ENCODE measurements around the gene PIP4K2A. TPM values are rescaled to one million over a fixed set of nuclear protein-coding genes. Genes with fewer than 3 reads are reported as not detected.

The PIP4K2A gene
- polyA plus RNA-seq, 1 donor = 15.3 TPM

GRCh38 chr10:22589851-22590514 is 124.4 kb downstream of the PIP4K2A start:
- peaks cover 9% of the 10 kb centered on the region for H3K36me3 ChIP-seq (ENCODE audit: control insufficient read depth, insufficient read depth, low read length)
- no peaks in the 10 kb centered on the region for H3K27me3 ChIP-seq (ENCODE audit: control insufficient read depth, insufficient read depth, low read length)
- H3K9me3 ChIP-seq (ENCODE audit: control insufficient read depth, low read depth, low read length) = no peaks in the 10 kb centered on the region
- 80% methylated on average over 1 of the region's 6 CpGs for WGBS (ENCODE audit: insufficient coverage, low lambda C conversion rate)
- H3K4me1 ChIP-seq (ENCODE audit: control insufficient read depth, insufficient read depth, low read length) = no peaks in the 10 kb centered on the region
- H3K27ac ChIP-seq (ENCODE audit: low read length) = no peak overlapping the region
- peak; percentile 20 to 43 for DNase-seq
- no peak overlapping the region for H3K4me3 ChIP-seq (ENCODE audit: low read length)

- Histone ChIP-seq H3K9me3 (ENCODE audit: control insufficient read depth, low read depth, low read length) (no peaks in the 10 kb centered on the region), H3K4me3 (ENCODE audit: low read length) (no peak overlapping the region), H3K36me3 (ENCODE audit: control insufficient read depth, insufficient read depth, low read length) (peaks cover 9% of the 10 kb centered on the region), H3K27ac (ENCODE audit: low read length) (no peak overlapping the region), H3K4me1 (ENCODE audit: control insufficient read depth, insufficient read depth, low read length) (no peaks in the 10 kb centered on the region), H3K27me3 (ENCODE audit: control insufficient read depth, insufficient read depth, low read length) (no peaks in the 10 kb centered on the region)
- 100% methylated on average over 1 of the region's 1 CpG for WGBS (ENCODE audit: insufficient coverage, low lambda C conversion rate)
- no peak for DNase-seq
Measured at GRCh38 chr10:22588462-22588861, 125.9 kb downstream of the PIP4K2A start.

GRCh38 chr10:22583683-22584082 is 130.7 kb downstream of the PIP4K2A start:
- peaks cover 16% of the 10 kb centered on the region for H3K36me3 ChIP-seq (ENCODE audit: control insufficient read depth, insufficient read depth, low read length)
- WGBS (ENCODE audit: insufficient coverage, low lambda C conversion rate) = no CpG with 5 or more reads among the region's 5 CpGs
- DNase-seq = no peak

GRCh38 chr10:22581461-22581860 is 132.9 kb downstream of the PIP4K2A start:
- no peak for DNase-seq
- peaks cover 9% of the 10 kb centered on the region for H3K36me3 ChIP-seq (ENCODE audit: control insufficient read depth, insufficient read depth, low read length)
- no peak overlapping the region for H3K4me3 ChIP-seq (ENCODE audit: low read length)
- H3K9me3 ChIP-seq (ENCODE audit: control insufficient read depth, low read depth, low read length) = no peaks in the 10 kb centered on the region
- no peak overlapping the region for H3K27ac ChIP-seq (ENCODE audit: low read length)
- H3K4me1 ChIP-seq (ENCODE audit: control insufficient read depth, insufficient read depth, low read length) = no peaks in the 10 kb centered on the region
- 100% methylated on average over 2 of the region's 2 CpGs for WGBS (ENCODE audit: insufficient coverage, low lambda C conversion rate)
- no peaks in the 10 kb centered on the region for H3K27me3 ChIP-seq (ENCODE audit: control insufficient read depth, insufficient read depth, low read length)

More at GRCh38 chr10:22583683-22584082, 130.7 kb downstream of the PIP4K2A start:
- H3K4me3 ChIP-seq (ENCODE audit: low read length) = no peak overlapping the region
- H3K27me3 ChIP-seq (ENCODE audit: control insufficient read depth, insufficient read depth, low read length) = no peaks in the 10 kb centered on the region
- H3K4me1 ChIP-seq (ENCODE audit: control insufficient read depth, insufficient read depth, low read length) = no peaks in the 10 kb centered on the region
- no peaks in the 10 kb centered on the region for H3K9me3 ChIP-seq (ENCODE audit: control insufficient read depth, low read depth, low read length)
- H3K27ac ChIP-seq (ENCODE audit: low read length) = no peak overlapping the region

- Histone ChIP-seq H3K4me3 (ENCODE audit: low read length) (no peak overlapping the region), H3K27me3 (ENCODE audit: control insufficient read depth, insufficient read depth, low read length) (no peaks in the 10 kb centered on the region), H3K4me1 (ENCODE audit: control insufficient read depth, insufficient read depth, low read length) (no peaks in the 10 kb centered on the region), H3K36me3 (ENCODE audit: control insufficient read depth, insufficient read depth, low read length) (peaks cover 12% of the 10 kb centered on the region), H3K9me3 (ENCODE audit: control insufficient read depth, low read depth, low read length) (no peaks in the 10 kb centered on the region), H3K27ac (ENCODE audit: low read length) (no peak overlapping the region)
- no CpG with 5 or more reads among the region's 9 CpGs for WGBS (ENCODE audit: insufficient coverage, low lambda C conversion rate)
- no peak for DNase-seq
Measured at GRCh38 chr10:22580711-22581110, 133.7 kb downstream of the PIP4K2A start.

- H3K36me3 ChIP-seq (ENCODE audit: control insufficient read depth, insufficient read depth, low read length) = peaks cover 12% of the 10 kb centered on the region
- no peaks in the 10 kb centered on the region for H3K27me3 ChIP-seq (ENCODE audit: control insufficient read depth, insufficient read depth, low read length)
- H3K9me3 ChIP-seq (ENCODE audit: control insufficient read depth, low read depth, low read length) = no peaks in the 10 kb centered on the region
- H3K4me1 ChIP-seq (ENCODE audit: control insufficient read depth, insufficient read depth, low read length) = no peaks in the 10 kb centered on the region
- whole genome bisulfite sequencing (ENCODE audit: insufficient coverage, low lambda C conversion rate) = 98% methylated on average over 3 of the region's 7 CpGs
- H3K4me3 ChIP-seq (ENCODE audit: low read length) = no peak overlapping the region
- no peak overlapping the region for H3K27ac ChIP-seq (ENCODE audit: low read length)
- DNase-seq = no peak
Measured at GRCh38 chr10:22579826-22580225, 134.6 kb downstream of the PIP4K2A start.

- no peaks in the 10 kb centered on the region for H3K9me3 ChIP-seq (ENCODE audit: control insufficient read depth, low read depth, low read length)
- WGBS (ENCODE audit: insufficient coverage, low lambda C conversion rate) = no CpG with 5 or more reads among the region's 7 CpGs
- no peaks in the 10 kb centered on the region for H3K27me3 ChIP-seq (ENCODE audit: control insufficient read depth, insufficient read depth, low read length)
- peaks cover 8% of the 10 kb centered on the region for H3K36me3 ChIP-seq (ENCODE audit: control insufficient read depth, insufficient read depth, low read length)
- no peak overlapping the region for H3K27ac ChIP-seq (ENCODE audit: low read length)
- no peak overlapping the region for H3K4me3 ChIP-seq (ENCODE audit: low read length)
- DNase-seq = no peak
- H3K4me1 ChIP-seq (ENCODE audit: control insufficient read depth, insufficient read depth, low read length) = no peaks in the 10 kb centered on the region
Measured at GRCh38 chr10:22573820-22574569, 140.4 kb downstream of the PIP4K2A start.

GRCh38 chr10:22570733-22571430 is 143.5 kb downstream of the PIP4K2A start:
- 64% methylated on average over 5 of the region's 6 CpGs for WGBS (ENCODE audit: insufficient coverage, low lambda C conversion rate)
- no peaks in the 10 kb centered on the region for H3K9me3 ChIP-seq (ENCODE audit: control insufficient read depth, low read depth, low read length)
- H3K4me1 ChIP-seq (ENCODE audit: control insufficient read depth, insufficient read depth, low read length) = no peaks in the 10 kb centered on the region
- H3K36me3 ChIP-seq (ENCODE audit: control insufficient read depth, insufficient read depth, low read length) = peaks cover 16% of the 10 kb centered on the region
- H3K27ac ChIP-seq (ENCODE audit: low read length) = no peak overlapping the region
- H3K27me3 ChIP-seq (ENCODE audit: control insufficient read depth, insufficient read depth, low read length) = no peaks in the 10 kb centered on the region
- no peak for DNase-seq
- no peak overlapping the region for H3K4me3 ChIP-seq (ENCODE audit: low read length)

- no CpG with 5 or more reads among the region's 4 CpGs for WGBS (ENCODE audit: insufficient coverage, low lambda C conversion rate)
Measured at GRCh38 chr10:22570234-22570633, 144.1 kb downstream of the PIP4K2A start.

GRCh38 chr10:22568928-22569327 is 145.4 kb downstream of the PIP4K2A start:
- no CpG with 5 or more reads among the region's 7 CpGs for WGBS (ENCODE audit: insufficient coverage, low lambda C conversion rate)
- no peak overlapping the region for H3K27ac ChIP-seq (ENCODE audit: low read length)
- H3K36me3 ChIP-seq (ENCODE audit: control insufficient read depth, insufficient read depth, low read length) = peaks cover 22% of the 10 kb centered on the region

More at GRCh38 chr10:22570234-22570633, 144.1 kb downstream of the PIP4K2A start:
- Histone ChIP-seq H3K27ac (ENCODE audit: low read length) (no peak overlapping the region), H3K36me3 (ENCODE audit: control insufficient read depth, insufficient read depth, low read length) (peaks cover 16% of the 10 kb centered on the region), H3K4me1 (ENCODE audit: control insufficient read depth, insufficient read depth, low read length) (no peaks in the 10 kb centered on the region), H3K9me3 (ENCODE audit: control insufficient read depth, low read depth, low read length) (no peaks in the 10 kb centered on the region), H3K27me3 (ENCODE audit: control insufficient read depth, insufficient read depth, low read length) (no peaks in the 10 kb centered on the region), H3K4me3 (ENCODE audit: low read length) (no peak overlapping the region)
- DNase-seq = no peak

More at GRCh38 chr10:22568928-22569327, 145.4 kb downstream of the PIP4K2A start:
- no peaks in the 10 kb centered on the region for H3K27me3 ChIP-seq (ENCODE audit: control insufficient read depth, insufficient read depth, low read length)
- no peak overlapping the region for H3K4me3 ChIP-seq (ENCODE audit: low read length)
- DNase-seq = no peak
- H3K9me3 ChIP-seq (ENCODE audit: control insufficient read depth, low read depth, low read length) = no peaks in the 10 kb centered on the region
- H3K4me1 ChIP-seq (ENCODE audit: control insufficient read depth, insufficient read depth, low read length) = no peaks in the 10 kb centered on the region

All from large intestine (tissue), 3 donors.